ENCODE measurements around the gene BSPRY.

The BSPRY gene

DNA sequence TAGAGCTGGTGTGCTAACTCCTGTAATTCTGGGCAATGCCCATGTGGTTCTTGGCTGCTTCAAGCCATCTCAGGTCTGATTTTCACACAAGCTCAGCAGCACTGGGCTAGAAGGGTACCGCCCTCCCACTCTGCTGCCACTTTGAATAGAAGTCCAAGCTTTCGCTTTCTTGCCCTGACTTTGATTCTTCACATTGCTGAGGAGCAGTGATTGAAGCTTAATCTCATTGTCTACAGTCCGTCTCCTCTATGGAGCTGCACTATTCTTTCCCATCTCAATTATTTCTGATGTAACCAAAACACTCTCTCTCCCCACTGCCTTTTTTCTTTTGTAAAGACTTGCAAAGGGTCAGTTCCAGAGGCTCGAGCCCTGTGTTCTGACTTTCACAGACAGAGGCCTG, 33.3 kb upstream of the BSPRY start:
- no peak overlapping the region for H3K4me3 ChIP-seq (ENCODE audit: low read depth, low read length)
- TF ChIP-seq, protein P1, sequence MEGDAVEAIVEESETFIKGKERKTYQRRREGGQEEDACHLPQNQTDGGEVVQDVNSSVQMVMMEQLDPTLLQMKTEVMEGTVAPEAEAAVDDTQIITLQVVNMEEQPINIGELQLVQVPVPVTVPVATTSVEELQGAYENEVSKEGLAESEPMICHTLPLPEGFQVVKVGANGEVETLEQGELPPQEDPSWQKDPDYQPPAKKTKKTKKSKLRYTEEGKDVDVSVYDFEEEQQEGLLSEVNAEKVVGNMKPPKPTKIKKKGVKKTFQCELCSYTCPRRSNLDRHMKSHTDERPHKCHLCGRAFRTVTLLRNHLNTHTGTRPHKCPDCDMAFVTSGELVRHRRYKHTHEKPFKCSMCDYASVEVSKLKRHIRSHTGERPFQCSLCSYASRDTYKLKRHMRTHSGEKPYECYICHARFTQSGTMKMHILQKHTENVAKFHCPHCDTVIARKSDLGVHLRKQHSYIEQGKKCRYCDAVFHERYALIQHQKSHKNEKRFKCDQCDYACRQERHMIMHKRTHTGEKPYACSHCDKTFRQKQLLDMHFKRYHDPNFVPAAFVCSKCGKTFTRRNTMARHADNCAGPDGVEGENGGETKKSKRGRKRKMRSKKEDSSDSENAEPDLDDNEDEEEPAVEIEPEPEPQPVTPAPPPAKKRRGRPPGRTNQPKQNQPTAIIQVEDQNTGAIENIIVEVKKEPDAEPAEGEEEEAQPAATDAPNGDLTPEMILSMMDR (IDR thresholded peaks at IDR 0.05; ENCODE audit: low read depth, low read length, missing control alignments) = no peak
- no peak overlapping the region for H3K27ac ChIP-seq
- H3K27me3 ChIP-seq (replicated peaks) = peaks cover 6% of the 10 kb centered on the region
- in situ Hi-C loops (cut with HindIII; ENCODE audit: low pct_ligation_motif_present, low sequenced_read_pairs) = no loop called here
- no peaks in the 10 kb centered on the region for H3K36me3 ChIP-seq (replicated peaks)
- DNase-seq = no peak

DNA sequence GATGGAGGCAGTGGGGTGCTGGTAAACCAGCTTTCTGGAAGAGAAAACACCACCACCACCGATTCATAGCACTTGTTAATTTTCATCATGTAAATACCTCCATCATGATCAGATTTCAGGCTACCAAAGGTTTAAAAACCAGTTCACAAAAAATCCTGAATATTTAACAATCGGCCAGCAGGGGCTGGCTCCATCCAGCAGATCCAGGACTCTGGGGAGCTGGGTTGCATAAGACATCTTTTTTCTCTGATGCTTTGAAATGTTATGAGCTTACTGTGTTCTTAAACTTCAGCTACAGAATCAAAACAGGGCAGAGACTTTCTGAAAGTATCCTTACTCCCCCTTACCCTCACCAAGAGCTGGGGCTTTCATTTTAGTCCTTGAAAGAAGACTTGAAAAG, 31.6 kb upstream of the BSPRY start:
- Histone ChIP-seq H3K36me3 (replicated peaks) (no peaks in the 10 kb centered on the region), H3K27me3 (replicated peaks) (peaks cover 13% of the 10 kb centered on the region), H3K27ac (no peak overlapping the region), H3K4me3 (ENCODE audit: low read depth, low read length) (no peak overlapping the region)
- no peak for DNase-seq
- TF ChIP-seq, protein P1 (IDR thresholded peaks at IDR 0.05; ENCODE audit: low read depth, low read length, missing control alignments) = peak; percentile 48
- in situ Hi-C loops (cut with HindIII; ENCODE audit: low pct_ligation_motif_present, low sequenced_read_pairs) = no loop called here

GRCh38 chr9:113319054-113319453, 30.3 kb upstream of the BSPRY start:
- H3K27ac ChIP-seq = no peak overlapping the region
- no peaks in the 10 kb centered on the region for H3K36me3 ChIP-seq (replicated peaks)
- no peak for DNase-seq
- in situ Hi-C loops (cut with HindIII; ENCODE audit: low pct_ligation_motif_present, low sequenced_read_pairs) = no loop called here
- H3K4me3 ChIP-seq (ENCODE audit: low read depth, low read length) = no peak overlapping the region
- TF ChIP-seq, protein P1 (IDR thresholded peaks at IDR 0.05; ENCODE audit: low read depth, low read length, missing control alignments) = no peak
- peaks cover 13% of the 10 kb centered on the region for H3K27me3 ChIP-seq (replicated peaks)

DNA sequence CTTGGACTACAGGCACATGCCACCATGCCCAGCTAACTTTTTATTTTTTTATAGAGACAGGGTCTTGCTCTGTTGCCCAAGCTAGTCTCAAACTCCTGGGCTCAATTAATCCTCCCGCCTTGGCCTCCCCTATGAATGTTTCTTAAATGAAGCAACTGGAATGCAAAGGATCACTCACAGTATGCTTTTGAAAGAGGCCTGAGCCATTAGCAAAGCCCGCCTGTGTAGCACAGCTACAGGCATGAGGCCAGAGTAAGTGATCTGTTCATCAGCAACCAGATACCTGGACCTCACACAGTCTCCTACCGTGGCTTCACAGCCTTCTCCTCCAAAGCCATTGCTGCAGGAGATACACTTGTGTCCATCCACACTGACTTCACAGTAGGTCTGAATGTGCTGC, 29.3 kb upstream of the BSPRY start:
- H3K36me3 ChIP-seq (replicated peaks) = no peaks in the 10 kb centered on the region
- in situ Hi-C loops (cut with HindIII; ENCODE audit: low pct_ligation_motif_present, low sequenced_read_pairs) = no loop called here

GRCh38 chr9:113322671-113323070, 26.7 kb upstream of the BSPRY start:
- DNase-seq = no peak
- Histone ChIP-seq H3K27me3 (replicated peaks) (peaks cover 13% of the 10 kb centered on the region), H3K36me3 (replicated peaks) (no peaks in the 10 kb centered on the region), H3K4me3 (ENCODE audit: low read depth, low read length) (no peak overlapping the region), H3K27ac (no peak overlapping the region)
- TF ChIP-seq, protein P1 (IDR thresholded peaks at IDR 0.05; ENCODE audit: low read depth, low read length, missing control alignments) = no peak
- in situ Hi-C loops (cut with HindIII; ENCODE audit: low pct_ligation_motif_present, low sequenced_read_pairs) = no loop called here

More for the DNA sequence above, 29.3 kb upstream of the BSPRY start:
- H3K4me3 ChIP-seq (ENCODE audit: low read depth, low read length) = no peak overlapping the region
- peaks cover 13% of the 10 kb centered on the region for H3K27me3 ChIP-seq (replicated peaks)
- TF ChIP-seq, protein P1 (IDR thresholded peaks at IDR 0.05; ENCODE audit: low read depth, low read length, missing control alignments) = no peak
- no peak overlapping the region for H3K27ac ChIP-seq
- DNase-seq = no peak

GRCh38 chr9:113326230-113326629, 23.1 kb upstream of the BSPRY start:
- in situ Hi-C loops (cut with HindIII; ENCODE audit: low pct_ligation_motif_present, low sequenced_read_pairs) = no loop called here
- Histone ChIP-seq H3K4me3 (ENCODE audit: low read depth, low read length) (no peak overlapping the region), H3K27ac (no peak overlapping the region), H3K36me3 (replicated peaks) (no peaks in the 10 kb centered on the region), H3K27me3 (replicated peaks) (peaks cover 5% of the 10 kb centered on the region)
- no peak for DNase-seq
- TF ChIP-seq, protein P1 (IDR thresholded peaks at IDR 0.05; ENCODE audit: low read depth, low read length, missing control alignments) = no peak

Measured in brain microvascular endothelial cell (primary cell).